Osteoblast (primary cell): ENCODE data around the gene ARID3A. TPM values are rescaled to one million over a fixed set of nuclear protein-coding genes. Genes with fewer than 3 reads are reported as not detected.

ENCODE experiments used
- DNase-seq: peaks from one replicate; pipeline ENCODE4 v3.0.0; 2011; ENCODE audit warnings: low spot score, mixed read lengths; ENCODE audit not compliant: insufficient read length; ENCODE audit errors: missing footprints
- H2AFZ ChIP-seq: 2 replicates; pipeline ENCODE4 v1.6.0; 2011; ENCODE audit warnings: mild to moderate bottlenecking, low read length
- H3K27ac ChIP-seq: 2 replicates; pipeline ENCODE4 v1.5.1; 2011; ENCODE audit warnings: mild to moderate bottlenecking, low read depth, low read length, moderate library complexity
- H3K27me3 ChIP-seq: 2 replicates; pipeline ENCODE4 v1.6.0; 2012; ENCODE audit warnings: mild to moderate bottlenecking, control low read depth, inconsistent platforms, low read length, moderate library complexity; ENCODE audit not compliant: insufficient read depth
- H3K36me3 ChIP-seq: 2 replicates; pipeline ENCODE4 v1.5.1; 2011; ENCODE audit warnings: mild to moderate bottlenecking, low read length, control low read depth, moderate library complexity; ENCODE audit not compliant: insufficient read depth
- H3K4me1 ChIP-seq: 2 replicates; pipeline ENCODE4 v1.5.1; 2011; ENCODE audit warnings: mild to moderate bottlenecking, low read length, control low read depth, moderate library complexity; ENCODE audit not compliant: insufficient read depth
- H3K4me2 ChIP-seq: 2 replicates; pipeline ENCODE4 v1.6.0; 2011; ENCODE audit warnings: mild to moderate bottlenecking, low read length; ENCODE audit not compliant: insufficient read depth
- H3K4me3 ChIP-seq: fragments of 200-600 bp; sonication (generic); 3 replicates; pipeline ENCODE4 v1.5.1; 2012; ENCODE audit warnings: mild to moderate bottlenecking, low read length, inconsistent platforms; ENCODE audit not compliant: insufficient read depth
- H3K79me2 ChIP-seq: 2 replicates; pipeline ENCODE4 v1.6.0; 2012; ENCODE audit warnings: mild to moderate bottlenecking, low read length, control low read depth, inconsistent platforms; ENCODE audit not compliant: insufficient read depth
- H3K9me3 ChIP-seq: 2 replicates; pipeline ENCODE4 v1.5.1; 2011; ENCODE audit warnings: low read depth, low read length, control low read depth
- H4K20me1 ChIP-seq: 2 replicates; pipeline ENCODE4 v1.6.0; 2012; ENCODE audit warnings: mild to moderate bottlenecking, low read length, control low read depth; ENCODE audit not compliant: insufficient read depth
- total RNA-seq: library from RNA; depleted of rRNA; stranded (reverse); fragments of >200 nt; gene quantifications from 2 replicates; pipeline ENCODE4 v1.2.3, GENCODE V29; 2012
- TF ChIP-seq, protein P1 (sequence below): IDR thresholded peaks from 2 replicates; pipeline ENCODE4 v1.5.1; 2011; ENCODE audit warnings: mild to moderate bottlenecking, low read depth, low read length, moderate library complexity; ENCODE audit errors: extremely low read depth

Gene ARID3A
- total RNA-seq, 1 donor = 21.7 TPM

DNA sequence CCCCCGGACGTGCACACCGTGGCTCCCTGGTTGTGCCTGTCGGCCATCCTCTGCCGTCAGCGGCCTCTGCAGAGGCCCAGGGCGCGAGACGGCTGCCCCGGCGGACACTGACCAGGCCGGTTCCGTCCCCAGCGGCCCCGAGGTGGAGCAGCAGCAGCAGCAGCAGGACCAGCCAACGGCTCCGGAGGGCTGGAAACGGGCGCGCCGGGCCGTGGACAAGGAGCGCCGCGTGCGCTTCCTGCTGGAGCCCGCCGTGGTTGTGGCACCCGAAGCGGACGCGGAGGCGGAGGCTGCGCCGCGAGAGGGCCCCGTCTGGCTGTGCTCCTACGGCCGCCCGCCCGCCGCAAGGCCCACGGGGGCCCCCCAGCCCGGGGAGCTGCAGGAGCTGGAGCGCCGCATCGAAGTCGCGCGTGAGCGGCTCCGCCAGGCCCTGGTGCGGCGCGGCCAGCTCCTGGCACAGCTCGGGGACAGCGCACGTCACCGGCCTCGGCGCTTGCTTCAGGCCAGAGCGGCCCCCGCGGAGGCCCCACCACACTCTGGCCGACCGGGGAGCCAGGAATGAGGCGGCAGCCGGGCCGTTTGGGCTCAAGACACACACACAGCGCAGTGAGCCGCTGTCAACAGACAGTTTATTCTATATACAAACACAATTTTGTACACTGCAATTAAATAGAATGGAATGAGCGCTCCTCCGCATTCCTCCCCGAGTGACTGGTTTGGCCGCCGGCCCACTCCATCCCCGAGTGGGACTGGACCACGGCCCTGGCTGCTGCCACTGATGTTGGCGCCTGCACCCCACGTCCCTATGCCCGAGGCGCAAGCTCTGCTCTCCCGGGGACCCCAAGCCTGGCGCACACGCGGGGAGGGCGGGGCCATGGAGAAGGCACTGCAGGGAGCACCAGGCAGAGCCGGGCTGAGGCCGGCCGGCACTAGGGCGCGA is 83.5 kb downstream of the ARID3A start:
- no peaks in the 10 kb centered on the region for H3K4me1 ChIP-seq
- H3K36me3 ChIP-seq = peaks cover 21% of the 10 kb centered on the region
- no peak overlapping the region for H2AFZ ChIP-seq
- H3K27ac ChIP-seq = no peak overlapping the region
- peaks cover 16% of the 10 kb centered on the region for H4K20me1 ChIP-seq
- peak; percentile 99 for DNase-seq
- no peaks in the 10 kb centered on the region for H3K9me3 ChIP-seq
- H3K79me2 ChIP-seq = peaks cover 15% of the 10 kb centered on the region
- TF ChIP-seq, protein P1, sequence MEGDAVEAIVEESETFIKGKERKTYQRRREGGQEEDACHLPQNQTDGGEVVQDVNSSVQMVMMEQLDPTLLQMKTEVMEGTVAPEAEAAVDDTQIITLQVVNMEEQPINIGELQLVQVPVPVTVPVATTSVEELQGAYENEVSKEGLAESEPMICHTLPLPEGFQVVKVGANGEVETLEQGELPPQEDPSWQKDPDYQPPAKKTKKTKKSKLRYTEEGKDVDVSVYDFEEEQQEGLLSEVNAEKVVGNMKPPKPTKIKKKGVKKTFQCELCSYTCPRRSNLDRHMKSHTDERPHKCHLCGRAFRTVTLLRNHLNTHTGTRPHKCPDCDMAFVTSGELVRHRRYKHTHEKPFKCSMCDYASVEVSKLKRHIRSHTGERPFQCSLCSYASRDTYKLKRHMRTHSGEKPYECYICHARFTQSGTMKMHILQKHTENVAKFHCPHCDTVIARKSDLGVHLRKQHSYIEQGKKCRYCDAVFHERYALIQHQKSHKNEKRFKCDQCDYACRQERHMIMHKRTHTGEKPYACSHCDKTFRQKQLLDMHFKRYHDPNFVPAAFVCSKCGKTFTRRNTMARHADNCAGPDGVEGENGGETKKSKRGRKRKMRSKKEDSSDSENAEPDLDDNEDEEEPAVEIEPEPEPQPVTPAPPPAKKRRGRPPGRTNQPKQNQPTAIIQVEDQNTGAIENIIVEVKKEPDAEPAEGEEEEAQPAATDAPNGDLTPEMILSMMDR = no peak
- H3K4me3 ChIP-seq = no peak overlapping the region
- H3K27me3 ChIP-seq = no peaks in the 10 kb centered on the region
- H3K4me2 ChIP-seq = no peak overlapping the region

DNA sequence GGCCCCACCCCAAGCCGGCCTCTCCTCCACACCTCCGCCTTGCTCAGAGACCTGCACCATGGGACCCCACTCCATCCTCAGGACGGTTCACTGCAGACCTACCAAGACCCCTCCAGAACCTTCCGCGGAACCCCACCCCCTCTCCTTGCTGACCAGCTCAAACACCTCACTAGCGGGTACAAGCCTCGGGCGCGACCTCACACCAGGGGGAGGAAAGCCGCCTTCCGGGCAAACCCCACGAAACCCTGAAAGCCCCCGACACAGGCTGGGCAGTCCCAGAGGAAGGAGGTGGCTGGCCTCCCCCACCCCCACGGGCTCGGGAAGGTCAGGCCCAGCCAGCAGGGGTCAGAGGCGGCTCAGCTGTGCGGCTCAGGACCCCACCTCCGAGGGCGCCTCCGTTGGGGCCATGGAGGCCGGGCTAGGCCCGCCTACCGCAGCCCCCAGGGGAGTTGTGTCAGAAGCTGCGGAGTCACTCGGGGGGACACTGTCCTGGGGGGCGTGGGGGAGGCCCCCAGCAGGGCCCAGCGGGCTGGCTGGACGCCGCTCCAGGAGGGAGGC is 84.2 kb downstream of the ARID3A start:
- Histone ChIP-seq H2AFZ (no peak overlapping the region), H3K9me3 (no peaks in the 10 kb centered on the region), H4K20me1 (peaks cover 20% of the 10 kb centered on the region), H3K79me2 (peaks cover 23% of the 10 kb centered on the region), H3K27ac (no peak overlapping the region), H3K4me1 (no peaks in the 10 kb centered on the region), H3K36me3 (peaks cover 22% of the 10 kb centered on the region), H3K4me3 (no peak overlapping the region), H3K27me3 (no peaks in the 10 kb centered on the region), H3K4me2 (no peak overlapping the region)
- TF ChIP-seq, protein P1 = no peak
- DNase-seq = no peak

DNA sequence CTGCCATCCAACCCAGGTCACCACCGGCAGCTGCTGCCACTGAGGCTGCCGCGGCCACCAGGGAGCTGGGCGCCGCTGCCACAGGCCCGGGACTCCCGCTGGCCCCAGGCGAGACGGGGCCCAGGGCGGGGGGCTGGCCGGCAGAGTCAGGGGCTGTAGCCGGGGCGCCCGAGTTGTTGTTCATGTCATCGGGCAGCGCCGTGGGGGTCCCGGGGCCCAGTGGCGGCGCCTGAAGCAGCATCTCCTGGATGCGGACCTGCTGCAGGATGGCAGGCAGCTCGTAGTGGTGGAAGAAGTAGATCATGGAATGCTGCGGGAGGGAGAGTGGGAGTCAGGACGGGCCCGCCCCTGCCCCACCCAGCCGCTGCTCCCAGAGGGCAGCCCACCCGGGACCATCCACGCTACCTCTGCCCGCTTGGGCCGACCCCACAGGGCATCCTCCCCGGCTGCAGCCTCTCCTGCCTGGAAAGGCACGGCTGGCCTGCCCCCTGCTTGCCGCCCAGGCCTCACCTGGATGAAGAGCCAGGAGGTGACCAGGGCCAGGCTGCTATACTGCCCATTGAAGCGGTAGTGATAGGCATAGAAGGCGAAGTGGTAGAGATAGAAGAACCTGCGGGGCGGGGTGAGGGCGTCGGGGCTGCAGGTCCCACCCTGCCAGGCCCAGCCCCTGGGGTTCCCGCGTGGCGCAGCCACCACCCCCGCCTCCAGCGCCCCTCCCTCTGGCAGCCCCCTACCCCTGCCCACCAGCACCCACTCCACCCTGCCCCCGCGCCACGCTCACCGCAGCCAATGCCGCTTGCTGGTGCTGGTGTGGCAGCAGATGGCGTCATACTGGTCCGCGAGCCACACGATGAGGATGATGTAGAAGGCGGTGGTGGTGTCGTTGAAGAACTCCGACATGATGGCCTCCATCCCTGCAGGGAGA is 85.0 kb downstream of the ARID3A start:
- H3K4me2 ChIP-seq = no peak overlapping the region
- TF ChIP-seq, protein P1 = no peak
- H3K4me1 ChIP-seq = no peaks in the 10 kb centered on the region
- no peaks in the 10 kb centered on the region for H3K27me3 ChIP-seq
- H3K79me2 ChIP-seq = peaks cover 31% of the 10 kb centered on the region
- no peaks in the 10 kb centered on the region for H3K9me3 ChIP-seq
- peaks cover 28% of the 10 kb centered on the region for H4K20me1 ChIP-seq
- no peak overlapping the region for H3K4me3 ChIP-seq
- no peak overlapping the region for H3K27ac ChIP-seq
- no peak for DNase-seq
- H2AFZ ChIP-seq = no peak overlapping the region
- H3K36me3 ChIP-seq = peaks cover 22% of the 10 kb centered on the region
